SK-N-SH (cell line): ENCODE measurements around the gene EML5. TPM values are rescaled to one million over a fixed set of nuclear protein-coding genes. Genes with fewer than 3 reads are reported as not detected.

Source experiments
- CTCF ChIA-PET: fragments of 300-600, 350-600 bp; formaldehyde crosslinking; extraction: SDS; loops from one replicate; lab custom pipeline; 2021; lab: Yijun Ruan, JAX
- POLR2A ChIA-PET: fragments of 350-600 bp; sonication (Branson Sonifier 250); formaldehyde crosslinking; extraction: SDS; loops from one replicate; lab custom pipeline; 2020; ENCODE audit warnings: antibody characterized with exemption, inconsistent platforms; lab: Yijun Ruan, JAX
- DNase-seq: peaks from one replicate; pipeline ENCODE4 v3.0.0; 2012
- H2AFZ ChIP-seq: fragments of 200-600 bp; sonication (generic); 2 replicates; pipeline ENCODE4 v1.8.1; 2016; ENCODE audit warnings: antibody characterized with exemption, mild to moderate bottlenecking, low read depth
- H3F3A ChIP-seq: fragments of 200-600 bp; sonication (generic); replicated peaks from 2 replicates; pipeline ENCODE3; 2016; ENCODE audit warnings: antibody characterized with exemption, mild to moderate bottlenecking; ENCODE audit not compliant: insufficient read depth
- H3K27ac ChIP-seq, 2 experiments: fragments of 200-500 bp in 1 of 2; fragments of 200-600 bp in 1 of 2; sonication (Bioruptor generic) in 1 of 2; sonication (generic), shearing (Covaris generic) in 1 of 2; 2 replicates each; pipeline versions ENCODE4 v1.5.1 to v1.6.1; 2014 to 2016; ENCODE audit warnings: low read depth in 2 of 2, inconsistent platforms in 1 of 2, low read length in 1 of 2, mild to moderate bottlenecking in 1 of 2, mixed read lengths in 1 of 2
- H3K27me3 ChIP-seq: fragments of 200-600 bp; sonication (generic), shearing (Covaris generic); 2 replicates; pipeline ENCODE4 v1.6.1; 2016; ENCODE audit warnings: mixed run types; ENCODE audit not compliant: insufficient read depth
- H3K36me3 ChIP-seq, 2 experiments: fragments of 200-500 bp in 1 of 2; fragments of 200-600 bp in 1 of 2; sonication (Bioruptor generic) in 1 of 2; sonication (generic) in 1 of 2; replicated peaks in 1 of 2; 2 replicates each; pipeline versions ENCODE3 to v1.5.1; 2014 to 2016; ENCODE audit warnings: low read length in 1 of 2, mild to moderate bottlenecking in 1 of 2; ENCODE audit not compliant: insufficient read depth in 2 of 2, control insufficient read depth in 1 of 2
- H3K4me1 ChIP-seq, 2 experiments: fragments of 200-500 bp in 1 of 2; fragments of 200-600 bp in 1 of 2; sonication (Bioruptor generic) in 1 of 2; sonication (generic), shearing (Covaris generic) in 1 of 2; 2 replicates each; pipeline versions ENCODE4 v1.5.1 to v1.6.1; 2014 to 2016; ENCODE audit warnings: low read depth in 1 of 2, low read length in 1 of 2, mixed run types in 1 of 2; ENCODE audit not compliant: insufficient read depth in 2 of 2, control insufficient read depth in 1 of 2
- H3K4me2 ChIP-seq: fragments of 200-600 bp; sonication (generic), shearing (Covaris generic); 2 replicates; pipeline ENCODE4 v1.6.1; 2017; ENCODE audit warnings: mixed run types
- H3K4me3 ChIP-seq, 2 experiments: fragments of 200-500 bp in 1 of 2; fragments of 200-600 bp in 1 of 2; sonication (Bioruptor generic) in 1 of 2; sonication (generic), shearing (Covaris generic) in 1 of 2; 2 replicates each; pipeline versions ENCODE4 v1.5.1 to v1.8.1; 2014 to 2016; ENCODE audit warnings: low read depth in 2 of 2, inconsistent platforms in 1 of 2, low read length in 1 of 2, mild to moderate bottlenecking in 1 of 2, mixed read lengths in 1 of 2, moderate library complexity in 1 of 2
- H3K79me2 ChIP-seq: fragments of 200-600 bp; sonication (generic); 2 replicates; pipeline ENCODE4 v1.8.1; 2017; ENCODE audit warnings: mild to moderate bottlenecking; ENCODE audit not compliant: insufficient read depth
- H3K9ac ChIP-seq: fragments of 200-600 bp; sonication (generic); 2 replicates; pipeline ENCODE4 v1.6.1; 2017; ENCODE audit warnings: mixed run types
- H3K9me2 ChIP-seq: fragments of 200-600 bp; sonication (generic); 2 replicates; pipeline ENCODE4 v1.6.1; 2017; ENCODE audit warnings: mixed run types
- H3K9me3 ChIP-seq: fragments of 200-600 bp; sonication (generic); 2 replicates; pipeline ENCODE4 v1.6.1; 2017; ENCODE audit warnings: mixed run types, mild to moderate bottlenecking, moderate library complexity
- H4K20me1 ChIP-seq: fragments of 200-600 bp; sonication (generic); 2 replicates; pipeline ENCODE4 v1.6.1; 2017; ENCODE audit warnings: mild to moderate bottlenecking, mixed run types; ENCODE audit not compliant: insufficient read depth
- CHD2 ChIP-seq: fragments of 150-350 bp; IDR thresholded peaks from 2 replicates; pipeline ENCODE4 v1.6.1; 2018; ENCODE audit warnings: low read length; ENCODE audit not compliant: partially characterized antibody
- EP300 ChIP-seq, 2 experiments: IDR thresholded peaks; 2 replicates each; pipeline versions ENCODE4 v1.4.0 to v1.6.1; 2012; ENCODE audit warnings: borderline replicate concordance in 1 of 2, low read depth in 1 of 2, low read length in 1 of 2
- EZH2phosphoT487 ChIP-seq: fragments of 200-600 bp; sonication (generic); IDR thresholded peaks from 2 replicates; pipeline ENCODE4 v1.6.1; 2017; ENCODE audit warnings: low read depth, mixed run types, mild to moderate bottlenecking, antibody characterized with exemption, moderate library complexity, borderline replicate concordance
- FOSL2 ChIP-seq: IDR thresholded peaks from 2 replicates; pipeline ENCODE4 v1.4.0; 2012; ENCODE audit warnings: low read depth, mild to moderate bottlenecking, moderate library complexity, borderline replicate concordance
- FOXJ3 ChIP-seq: sonication (generic); formaldehyde crosslinking; IDR thresholded peaks from 2 replicates; pipeline ENCODE4 v1.5.1; 2020; ENCODE audit warnings: mild to moderate bottlenecking, missing genetic modification reagents
- FOXM1 ChIP-seq: IDR thresholded peaks from 2 replicates; pipeline ENCODE4 v1.4.0; 2012; ENCODE audit warnings: low read depth, mild to moderate bottlenecking
- GABPA ChIP-seq: IDR thresholded peaks from 2 replicates; pipeline ENCODE4 v1.4.0; 2012; ENCODE audit warnings: low read depth, mild to moderate bottlenecking
- IRF3 ChIP-seq: fragments of 150-350 bp; IDR thresholded peaks from 2 replicates; pipeline ENCODE4 v1.6.1; 2016; ENCODE audit warnings: mild to moderate bottlenecking, low read depth, low read length
- JUND ChIP-seq: IDR thresholded peaks from 2 replicates; pipeline ENCODE4 v1.4.0; 2012
- MEF2A ChIP-seq: IDR thresholded peaks from 2 replicates; pipeline ENCODE4 v1.4.0; 2012; ENCODE audit warnings: low read depth, borderline replicate concordance
- NFIC ChIP-seq: IDR thresholded peaks from 2 replicates; pipeline ENCODE4 v1.4.0; 2012; ENCODE audit warnings: borderline replicate concordance
- NRF1 ChIP-seq: IDR thresholded peaks from 2 replicates; pipeline ENCODE4 v1.6.1; 2012; ENCODE audit warnings: low read depth, mild to moderate bottlenecking, low read length
- POLR2AphosphoS5 ChIP-seq: IDR thresholded peaks from 2 replicates; pipeline ENCODE4 v1.6.1; 2012; ENCODE audit warnings: low read depth, low read length
- RCOR1 ChIP-seq: fragments of 150-350 bp; IDR thresholded peaks from 2 replicates; pipeline ENCODE4 v1.6.1; 2017; ENCODE audit warnings: antibody characterized with exemption, low read length
- RFX5 ChIP-seq: IDR thresholded peaks from 2 replicates; pipeline ENCODE4 v1.6.1; 2012; ENCODE audit warnings: mild to moderate bottlenecking, improper control_type of control experiment, low read length
- RXRA ChIP-seq: IDR thresholded peaks from 2 replicates; pipeline ENCODE4 v1.4.0; 2012; ENCODE audit warnings: low read depth, mild to moderate bottlenecking, borderline replicate concordance
- TAF1 ChIP-seq: IDR thresholded peaks from 2 replicates; pipeline ENCODE4 v1.6.1; 2012; ENCODE audit warnings: low read depth, mild to moderate bottlenecking, low read length, moderate library complexity, borderline replicate concordance
- USF1 ChIP-seq: IDR thresholded peaks from 2 replicates; pipeline ENCODE4 v1.4.0; 2012; ENCODE audit warnings: low read depth, borderline replicate concordance
- USF2 ChIP-seq: fragments of 150-350 bp; IDR thresholded peaks from 2 replicates; pipeline ENCODE4 v1.6.1; 2017; ENCODE audit warnings: antibody characterized with exemption, low read length, low read depth, borderline replicate concordance
- YY1 ChIP-seq: IDR thresholded peaks from 2 replicates; pipeline ENCODE4 v1.4.0; 2012; ENCODE audit warnings: low read depth, mild to moderate bottlenecking
- ZBTB33 ChIP-seq: IDR thresholded peaks from 2 replicates; pipeline ENCODE4 v1.4.0; 2012; ENCODE audit warnings: low read depth, borderline replicate concordance
- WGBS: methylation state at CpG from one replicate; pipeline ENCODE4 v1.1.6; 2017; ENCODE audit warnings: low lambda C conversion rate; 5-methylcytosine and 5-hydroxymethylcytosine counted together
- polyA plus RNA-seq, 3 experiments: library from polyadenylated mRNA; depleted of rRNA; stranded (reverse); fragments of >200 nt; gene quantifications; 2 replicates each; pipeline ENCODE4 v1.2.3, GENCODE V29; 2012

EML5 gene
- polyA plus RNA-seq, 1 of the 3 experiments (the other 2 are of a cell fraction), result 0.23 TPM

- Histone ChIP-seq H3K4me3 (no peak overlapping the region), H4K20me1 (no peaks in the 10 kb centered on the region), H3K4me1 (no peaks in the 10 kb centered on the region), H3K9me3 (no peaks in the 10 kb centered on the region), H2AFZ (no peak overlapping the region), H3K27me3 (no peaks in the 10 kb centered on the region), H3K9me2 (no peaks in the 10 kb centered on the region), H3K79me2 (no peaks in the 10 kb centered on the region), H3K9ac (no peak overlapping the region), H3K36me3 (peaks cover 0 to 8% of the 10 kb centered on the region in 2 experiments), H3F3A (no peaks in the 10 kb centered on the region), H3K27ac (no peak overlapping the region), H3K4me2 (no peak overlapping the region)
- 73% methylated on average over 6 of the region's 6 CpGs for WGBS
- no peak for TF ChIP-seq IRF3
- TF ChIP-seq YY1, result no peak
- TF ChIP-seq FOXM1, result no peak
- TF ChIP-seq NFIC, result no peak
- TF ChIP-seq RCOR1, result no peak
- POLR2A ChIA-PET, result no interaction called here
- CTCF ChIA-PET, result no interaction called here
- DNase-seq, result no peak
These were observed 162.2 kb downstream of the EML5 start for GRCh38 chr14:88630565-88630964.

GRCh38 chr14:88628462-88628861 is 164.3 kb downstream of the EML5 start:
- Histone ChIP-seq H3K27me3 (no peaks in the 10 kb centered on the region), H3K4me1 (no peaks in the 10 kb centered on the region), H3K9ac (no peak overlapping the region), H3K79me2 (no peaks in the 10 kb centered on the region), H3K9me3 (no peaks in the 10 kb centered on the region), H2AFZ (no peak overlapping the region), H3K9me2 (no peaks in the 10 kb centered on the region), H3K36me3 (peaks cover 0 to 10% of the 10 kb centered on the region in 2 experiments)
- DNase-seq, result no peak
- POLR2A ChIA-PET, result no interaction called here
- TF ChIP-seq RFX5 (no peak), GABPA (no peak), EZH2phosphoT487 (no peak), FOSL2 (no peak), FOXJ3 (CRISPR knock-in tag) (no peak), USF1 (no peak), IRF3 (no peak), YY1 (no peak), MEF2A (no peak), RXRA (no peak), ZBTB33 (no peak), CHD2 (no peak), EP300 (IDR thresholded peaks at IDR 0.05; ENCODE audit: borderline replicate concordance in 1 of 2, low read depth in 1 of 2, low read length in 1 of 2) (no peak), NRF1 (no peak), USF2 (no peak), TAF1 (no peak), NFIC (no peak), POLR2AphosphoS5 (no peak), JUND (no peak), FOXM1 (no peak)
- TF ChIP-seq, all 33 proteins: peak for 0
- H4K20me1 ChIP-seq, result no peaks in the 10 kb centered on the region
- H3K4me2 ChIP-seq, result no peak overlapping the region
- no peaks in the 10 kb centered on the region for H3F3A ChIP-seq
- no peak overlapping the region for H3K27ac ChIP-seq
- CTCF ChIA-PET, result interaction anchor here (1.8 kb wide), 1 partner anchor 9 kb away, joined by 4 read pairs; no protein-coding TSS in a partner anchor
- H3K4me3 ChIP-seq, result no peak overlapping the region
